Activated CD4-positive, alpha-beta T cell treated with anti-CD3 and anti-CD28 coated beads, Interleukin-2, amount 10 ng/mL, durations not matched to agents 7 days and 5 days (primary cell): ENCODE data around the gene PFDN2. TPM values are rescaled to one million over a fixed set of nuclear protein-coding genes. Genes with fewer than 3 reads are reported as not detected.

Experiments
- CTCF ChIA-PET: fragments of 350-600 bp; sonication (Branson Sonifier 250); formaldehyde crosslinking; loops from one replicate; lab custom pipeline; 2021; ENCODE audit warnings: antibody characterized with exemption; lab: Charles Lee
- POLR2A ChIA-PET: fragments of 350-600 bp; sonication (Branson Sonifier 250); formaldehyde crosslinking; loops from one replicate; lab custom pipeline; 2021; ENCODE audit warnings: antibody characterized with exemption; lab: Charles Lee
- DNase-seq: peaks from one replicate; pipeline ENCODE4 v3.0.0-alpha.2; 2020
- H3K27ac Mint-ChIP-seq: one replicate; pipeline ENCODE4 v1.8.0; 2021; ENCODE audit warnings: mild to moderate bottlenecking, moderate library complexity, mixed read lengths
- H3K27me3 Mint-ChIP-seq: one replicate; pipeline ENCODE4 v1.8.0; 2021; ENCODE audit warnings: mixed read lengths
- H3K36me3 Mint-ChIP-seq: one replicate; pipeline ENCODE4 v1.8.0; 2021; ENCODE audit warnings: low read depth, mixed read lengths
- H3K4me1 Mint-ChIP-seq: one replicate; pipeline ENCODE4 v1.8.0; 2021; ENCODE audit warnings: mixed read lengths
- H3K4me3 Mint-ChIP-seq: one replicate; pipeline ENCODE4 v1.8.0; 2021; ENCODE audit warnings: mild to moderate bottlenecking, moderate library complexity, mixed read lengths
- H3K9me3 Mint-ChIP-seq: one replicate; pipeline ENCODE4 v1.8.0; 2021; ENCODE audit warnings: mixed read lengths
- total RNA-seq, 2 experiments: library from RNA; stranded (reverse); gene quantifications; one replicate each; pipeline ENCODE4 v1.2.3, GENCODE V29; 2021

PFDN2 gene
- total RNA-seq, 2 experiments from 2014 or later: 46.0 to 56.0 TPM

- peak; percentile 93 for DNase-seq
- ChIA-PET POLR2A (no interaction called here), CTCF (interaction anchor here (1.5 to 2.0 kb wide), 3 partner anchors 8 to 35 kb away, joined by 3 to 8 read pairs (median 3); partner anchors contain the start of gene B4GALT3)
- Mint-ChIP-seq H3K27ac (peak within 1 kb of the TSS; percentile 92), H3K4me1 (peaks cover 71% of the 10 kb centered on the region), H3K27me3 (no peaks in the 10 kb centered on the region), H3K9me3 (no peaks in the 10 kb centered on the region), H3K4me3 (peak within 1 kb of the TSS; percentile 91), H3K36me3 (peaks cover 60% of the 10 kb centered on the region)
These were observed 41.5 kb upstream of the PFDN2 start, which contains the start of gene USP21 for GRCh38 chr1:161159087-161159912. Gene USP21 (plus strand): TSS chr1:161159500. CDS start chr1:161160641, 1,141 bp downstream.

GRCh38 chr1:161158316-161159010 is 40.6 kb upstream of the PFDN2 start:
- Mint-ChIP-seq H3K4me1 (peaks cover 66% of the 10 kb centered on the region), H3K27ac (peak overlapping the region; percentile 92), H3K4me3 (peak overlapping the region; percentile 91), H3K27me3 (no peaks in the 10 kb centered on the region), H3K36me3 (peaks cover 55% of the 10 kb centered on the region), H3K9me3 (no peaks in the 10 kb centered on the region)
- DNase-seq: no peak
- CTCF ChIA-PET: interaction anchor here (0.7 to 2.0 kb wide), 7 partner anchors 9 to 61 kb away, joined by 3 to 8 read pairs (median 3); partner anchors contain the start of genes B4GALT3 and DEDD
- POLR2A ChIA-PET: no interaction called here

- Mint-ChIP-seq H3K4me1 (peaks cover 63% of the 10 kb centered on the region), H3K9me3 (no peaks in the 10 kb centered on the region), H3K27ac (peak overlapping the region; percentile 92), H3K27me3 (no peaks in the 10 kb centered on the region), H3K36me3 (peaks cover 50% of the 10 kb centered on the region), H3K4me3 (peak overlapping the region; percentile 91)
- DNase-seq: no peak
- CTCF ChIA-PET: interaction anchor here (0.6 to 2.2 kb wide), 10 partner anchors 8 to 200 kb away, joined by 3 to 14 read pairs (median 3); partner anchors contain the start of genes B4GALT3, DEDD and PPOX
- POLR2A ChIA-PET: no interaction called here
These were observed 40.0 kb upstream of the PFDN2 start for GRCh38 chr1:161157867-161158266.

- DNase-seq: peak; percentile 90
- Mint-ChIP-seq H3K27ac (peak within 1 kb of the TSS; percentile 100), H3K4me1 (peaks cover 34% of the 10 kb centered on the region), H3K36me3 (peaks cover 27% of the 10 kb centered on the region), H3K27me3 (no peaks in the 10 kb centered on the region), H3K4me3 (peak within 1 kb of the TSS; percentile 90), H3K9me3 (no peaks in the 10 kb centered on the region)
- POLR2A ChIA-PET: interaction anchor here (1.0 kb wide), 1 partner anchor 22 kb away, joined by 3 read pairs; no protein-coding TSS in a partner anchor
- CTCF ChIA-PET: interaction anchor here (0.6 to 3.1 kb wide), 5 partner anchors 12 to 36 kb away, joined by 3 to 17 read pairs (median 4); partner anchors contain the start of genes B4GALT3, NIT1, PFDN2 and PPOX
These were observed 36.0 kb upstream of the PFDN2 start, which contains the start of gene UFC1 for GRCh38 chr1:161153682-161154337. Gene UFC1 (plus strand): TSS chr1:161153978. CDS start chr1:161153998, 20 bp downstream.

GRCh38 chr1:161153176-161153575 is 35.3 kb upstream of the PFDN2 start:
- ChIA-PET POLR2A (interaction anchor here (1.0 kb wide), 1 partner anchor 22 kb away, joined by 3 read pairs; no protein-coding TSS in a partner anchor), CTCF (interaction anchor here (0.7 to 3.1 kb wide), 4 partner anchors 12 to 24 kb away, joined by 3 to 17 read pairs (median 8); partner anchors contain the start of genes B4GALT3 and PPOX)
- Mint-ChIP-seq H3K4me1 (peaks cover 27% of the 10 kb centered on the region), H3K27me3 (no peaks in the 10 kb centered on the region), H3K9me3 (no peaks in the 10 kb centered on the region), H3K36me3 (peaks cover 22% of the 10 kb centered on the region), H3K4me3 (peak overlapping the region; percentile 90), H3K27ac (peak overlapping the region; percentile 100)
- DNase-seq: no peak

GRCh38 chr1:161145832-161146231 is 28.0 kb upstream of the PFDN2 start:
- no peaks in the 10 kb centered on the region for H3K4me1 Mint-ChIP-seq
- ChIA-PET CTCF (interaction anchor here (0.6 to 1.5 kb wide), 3 partner anchors 12 to 48 kb away, joined by 3 to 5 read pairs (median 4); partner anchors contain the start of gene KLHDC9), POLR2A (no interaction called here)
- H3K27me3 Mint-ChIP-seq: no peaks in the 10 kb centered on the region
- no peak overlapping the region for H3K27ac Mint-ChIP-seq
- H3K9me3 Mint-ChIP-seq: no peaks in the 10 kb centered on the region
- no peaks in the 10 kb centered on the region for H3K36me3 Mint-ChIP-seq
- no peak for DNase-seq
- no peak overlapping the region for H3K4me3 Mint-ChIP-seq

GRCh38 chr1:161140755-161141400 is 23.0 kb upstream of the PFDN2 start:
- Mint-ChIP-seq H3K9me3 (no peaks in the 10 kb centered on the region), H3K27ac (no peak overlapping the region), H3K4me3 (no peak overlapping the region), H3K4me1 (peaks cover 8% of the 10 kb centered on the region), H3K27me3 (no peaks in the 10 kb centered on the region), H3K36me3 (peaks cover 2% of the 10 kb centered on the region)
- POLR2A ChIA-PET: interaction anchor here (0.7 kb wide), 1 partner anchor 14 kb away, joined by 3 read pairs; no protein-coding TSS in a partner anchor
- DNase-seq: no peak
- CTCF ChIA-PET: interaction anchor here (0.9 to 1.3 kb wide), 6 partner anchors 12 to 306 kb away, joined by 3 to 4 read pairs (median 3); no protein-coding TSS in a partner anchor

GRCh38 chr1:161139766-161140165 is 21.9 kb upstream of the PFDN2 start:
- Mint-ChIP-seq H3K4me3 (no peak overlapping the region), H3K36me3 (peaks cover 4% of the 10 kb centered on the region), H3K9me3 (no peaks in the 10 kb centered on the region), H3K4me1 (peaks cover 13% of the 10 kb centered on the region), H3K27me3 (no peaks in the 10 kb centered on the region), H3K27ac (peak overlapping the region; percentile 13)
- POLR2A ChIA-PET: no interaction called here
- peak; percentile 58 for DNase-seq
- CTCF ChIA-PET: interaction anchor here (0.6 to 0.9 kb wide), 4 partner anchors 8 to 372 kb away, joined by 3 to 5 read pairs (median 4); no protein-coding TSS in a partner anchor

- H3K27me3 Mint-ChIP-seq: no peaks in the 10 kb centered on the region
- H3K4me1 Mint-ChIP-seq: peaks cover 13% of the 10 kb centered on the region
- peaks cover 4% of the 10 kb centered on the region for H3K36me3 Mint-ChIP-seq
- ChIA-PET POLR2A (interaction anchor here (0.6 kb wide), 1 partner anchor 68 kb away, joined by 5 read pairs; no protein-coding TSS in a partner anchor), CTCF (interaction anchor here (0.7 to 1.3 kb wide), 6 partner anchors 9 to 69 kb away, joined by 3 to 6 read pairs (median 4); partner anchors contain the start of genes ARHGAP30 and PPOX)
- no peak for DNase-seq
- no peak overlapping the region for H3K4me3 Mint-ChIP-seq
- no peaks in the 10 kb centered on the region for H3K9me3 Mint-ChIP-seq
- peak overlapping the region; percentile 58 for H3K27ac Mint-ChIP-seq
These were observed 20.6 kb upstream of the PFDN2 start for GRCh38 chr1:161138431-161138830.

GRCh38 chr1:161137881-161138280 is 20.0 kb upstream of the PFDN2 start:
- Mint-ChIP-seq H3K4me3 (no peak overlapping the region), H3K4me1 (peaks cover 13% of the 10 kb centered on the region), H3K27ac (no peak overlapping the region), H3K27me3 (no peaks in the 10 kb centered on the region), H3K9me3 (no peaks in the 10 kb centered on the region), H3K36me3 (peaks cover 4% of the 10 kb centered on the region)
- no peak for DNase-seq
- ChIA-PET CTCF (interaction anchor here (0.6 to 1.3 kb wide), 7 partner anchors 9 to 147 kb away, joined by 3 to 6 read pairs (median 4); partner anchors contain the start of genes ARHGAP30 and PPOX), POLR2A (no interaction called here)

- CTCF ChIA-PET: interaction anchor here (0.6 to 1.7 kb wide), 13 partner anchors 12 to 92 kb away, joined by 3 to 7 read pairs (median 5); partner anchors contain the start of genes NIT1, PFDN2, PPOX and TOMM40L
- H3K9me3 Mint-ChIP-seq: no peaks in the 10 kb centered on the region
- H3K4me1 Mint-ChIP-seq: peaks cover 43% of the 10 kb centered on the region
- H3K27ac Mint-ChIP-seq: no peak overlapping the region
- H3K4me3 Mint-ChIP-seq: no peak overlapping the region
- no peak for DNase-seq
- POLR2A ChIA-PET: interaction anchor here (0.6 kb wide), 1 partner anchor 16 kb away, joined by 3 read pairs; no protein-coding TSS in a partner anchor
- peaks cover 28% of the 10 kb centered on the region for H3K36me3 Mint-ChIP-seq
- no peaks in the 10 kb centered on the region for H3K27me3 Mint-ChIP-seq
These were observed 15.4 kb upstream of the PFDN2 start for GRCh38 chr1:161133220-161133740.
